Measurements from ENCODE around the gene RCN2.
A peak's percentile ranks its signal among the peaks of the same experiment; 100 is the strongest.
"Not testable (repeated sequence)": the region's sequence is repeated elsewhere in the genome, so short reads cannot be mapped to it uniquely, and the experiment has no call there.

RCN2 gene, protein sequence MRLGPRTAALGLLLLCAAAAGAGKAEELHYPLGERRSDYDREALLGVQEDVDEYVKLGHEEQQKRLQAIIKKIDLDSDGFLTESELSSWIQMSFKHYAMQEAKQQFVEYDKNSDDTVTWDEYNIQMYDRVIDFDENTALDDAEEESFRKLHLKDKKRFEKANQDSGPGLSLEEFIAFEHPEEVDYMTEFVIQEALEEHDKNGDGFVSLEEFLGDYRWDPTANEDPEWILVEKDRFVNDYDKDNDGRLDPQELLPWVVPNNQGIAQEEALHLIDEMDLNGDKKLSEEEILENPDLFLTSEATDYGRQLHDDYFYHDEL

DNA sequence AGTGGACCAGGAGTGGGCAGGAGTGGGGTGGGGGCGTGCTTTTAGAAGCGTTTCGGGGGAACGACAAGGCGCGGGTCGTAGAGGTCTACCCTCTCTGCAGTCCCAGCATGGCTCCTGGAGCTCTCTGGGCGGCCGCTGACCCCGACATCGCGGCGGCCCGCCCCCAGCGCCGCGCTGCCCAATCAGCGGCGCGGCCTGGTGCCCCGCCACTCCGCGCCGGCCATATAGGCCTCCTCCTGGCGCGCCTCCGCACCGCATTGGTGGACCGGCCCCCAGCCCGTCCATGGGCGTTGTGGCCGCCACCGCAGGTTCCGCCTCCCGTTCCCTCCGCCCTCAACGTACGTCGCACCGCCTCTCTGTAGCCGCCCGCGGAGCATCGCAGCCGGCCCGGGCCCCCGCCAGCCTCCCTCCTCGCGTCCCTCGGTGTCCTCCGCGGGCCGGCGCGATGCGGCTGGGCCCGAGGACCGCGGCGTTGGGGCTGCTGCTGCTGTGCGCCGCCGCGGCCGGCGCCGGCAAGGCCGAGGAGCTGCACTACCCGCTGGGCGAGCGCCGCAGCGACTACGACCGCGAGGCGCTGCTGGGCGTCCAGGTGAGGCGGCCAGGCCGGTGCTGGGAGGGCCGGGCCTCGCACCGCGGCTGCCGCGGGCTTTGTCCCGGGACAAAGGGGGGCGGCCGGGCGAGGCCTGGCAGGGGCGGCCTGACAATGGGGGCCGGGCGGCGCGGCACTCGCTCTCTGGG lies at the start of gene RCN2:
TSS of gene RCN2 (plus strand) at position 353 of the 738 bp plus-strand sequence. CDS start at position 446, 93 bp downstream.
- DNase-seq: peak; percentile 98

DNA sequence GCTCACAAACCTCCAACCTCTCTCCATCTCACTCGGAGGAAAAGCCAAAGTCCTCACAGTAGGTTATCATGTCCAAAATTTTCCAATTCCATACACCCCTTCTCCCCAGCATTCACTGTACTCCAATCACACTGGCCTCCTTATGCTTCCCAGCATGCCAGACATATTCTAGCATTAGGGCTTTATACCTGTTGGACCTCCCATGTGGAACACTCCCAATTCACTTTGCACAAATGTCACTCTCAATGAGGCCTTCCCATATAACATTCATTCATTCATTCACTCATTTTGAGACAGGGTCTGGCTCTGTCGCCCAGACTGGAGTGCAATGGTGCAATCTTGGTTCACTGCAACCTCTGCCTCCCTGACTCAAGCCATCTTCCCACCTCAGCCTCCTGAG lies 46.3 kb upstream of the RCN2 start:
- DNase-seq: no peak

DNA sequence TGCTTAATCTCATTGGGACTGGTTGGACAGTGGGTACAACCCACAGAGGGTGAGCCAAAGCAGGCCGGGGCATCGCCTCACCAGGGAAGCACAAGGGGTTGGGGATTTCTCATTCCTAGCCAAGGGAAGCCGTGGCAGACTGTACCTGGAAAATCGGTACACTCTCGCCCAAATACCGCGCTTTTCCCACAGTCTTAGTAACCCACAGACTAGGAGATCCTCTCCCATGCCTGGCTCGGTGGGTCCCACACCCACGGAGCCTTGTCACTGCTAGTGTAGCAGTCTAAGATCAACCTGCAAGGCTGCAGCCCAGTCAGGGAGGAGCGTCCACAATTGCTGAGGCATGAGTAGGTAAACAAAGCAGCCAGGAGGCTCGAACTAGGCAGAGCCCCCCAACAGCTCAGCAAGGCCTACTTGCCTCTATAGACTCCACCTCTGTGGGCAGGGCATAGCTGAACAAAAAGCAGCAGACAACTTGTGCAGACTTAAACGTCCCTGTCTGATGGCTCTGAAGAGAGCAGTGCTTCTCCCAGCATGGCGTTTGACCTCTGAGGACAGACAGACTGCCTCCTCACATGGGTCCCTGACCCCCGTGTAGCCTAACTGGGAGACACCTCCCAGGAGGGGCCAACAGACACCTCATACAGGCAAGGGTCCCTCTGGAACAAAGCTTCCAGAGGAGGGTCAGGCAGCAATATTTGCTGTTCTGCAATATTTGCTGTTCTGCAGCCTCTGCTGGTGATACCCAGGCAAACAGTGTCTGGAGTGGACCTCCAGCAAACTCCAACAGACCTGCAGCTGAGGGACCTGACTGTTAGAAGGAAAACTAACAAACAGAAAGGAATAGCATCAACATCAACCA lies 44.0 kb upstream of the RCN2 start:
- DNase-seq: not testable (repeated sequence)

DNA sequence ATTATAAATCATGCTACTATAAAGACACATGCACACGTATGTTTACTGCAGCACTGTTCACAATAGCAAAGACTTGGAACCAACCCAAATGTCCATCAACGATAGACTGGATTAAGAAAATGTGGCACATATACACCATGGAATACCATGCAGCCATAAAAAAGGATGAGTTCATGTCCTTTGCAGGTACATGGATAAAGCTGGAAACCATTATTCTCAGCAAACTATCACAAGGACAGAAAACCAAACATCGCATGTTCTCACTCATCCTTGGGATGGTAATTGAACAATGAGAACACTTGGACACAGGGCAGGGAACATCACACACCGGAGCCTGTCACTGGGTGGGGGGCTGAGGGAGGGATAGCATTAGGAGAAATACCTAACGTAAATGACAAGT lies 38.7 kb upstream of the RCN2 start:
- DNase-seq: not testable (repeated sequence)

DNA sequence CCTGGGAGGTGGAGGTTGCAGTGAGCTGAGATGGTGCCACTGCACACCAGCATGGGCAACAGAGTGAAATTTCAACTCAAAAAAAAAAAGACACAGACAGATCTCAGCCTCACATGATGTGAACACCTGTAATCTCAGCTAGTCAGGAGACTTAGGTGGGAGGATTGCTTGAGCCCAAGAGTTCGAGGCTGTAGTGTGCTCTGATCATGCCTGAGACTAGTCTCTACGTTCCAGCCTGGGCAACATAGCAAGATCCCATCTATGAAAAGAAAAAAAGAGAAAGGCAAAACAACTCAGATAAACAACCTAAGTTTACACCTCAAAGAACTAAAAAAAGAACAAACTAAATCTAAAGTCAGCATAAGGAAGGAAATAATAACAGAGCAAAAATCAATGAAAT lies 37.4 kb upstream of the RCN2 start:
- DNase-seq: no peak

DNA sequence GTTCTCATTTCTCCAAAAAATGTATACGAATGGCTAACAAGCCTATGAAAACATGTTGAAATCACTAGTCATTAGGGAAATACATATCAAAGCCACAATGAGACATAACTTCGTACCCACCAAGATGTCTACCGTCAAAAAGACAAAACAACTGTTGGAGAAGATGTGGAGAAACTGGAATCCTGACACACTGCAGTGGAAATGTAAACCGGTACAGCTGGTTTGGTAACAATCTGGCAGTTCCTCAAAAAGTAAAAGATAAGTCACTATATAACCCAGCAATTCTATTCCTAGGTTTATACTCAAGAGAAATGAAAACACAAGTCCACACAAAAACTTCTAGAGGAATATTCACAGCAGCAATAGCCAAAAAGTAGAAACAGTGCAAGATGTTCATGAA lies 33.4 kb upstream of the RCN2 start:
- no peak for DNase-seq

DNA sequence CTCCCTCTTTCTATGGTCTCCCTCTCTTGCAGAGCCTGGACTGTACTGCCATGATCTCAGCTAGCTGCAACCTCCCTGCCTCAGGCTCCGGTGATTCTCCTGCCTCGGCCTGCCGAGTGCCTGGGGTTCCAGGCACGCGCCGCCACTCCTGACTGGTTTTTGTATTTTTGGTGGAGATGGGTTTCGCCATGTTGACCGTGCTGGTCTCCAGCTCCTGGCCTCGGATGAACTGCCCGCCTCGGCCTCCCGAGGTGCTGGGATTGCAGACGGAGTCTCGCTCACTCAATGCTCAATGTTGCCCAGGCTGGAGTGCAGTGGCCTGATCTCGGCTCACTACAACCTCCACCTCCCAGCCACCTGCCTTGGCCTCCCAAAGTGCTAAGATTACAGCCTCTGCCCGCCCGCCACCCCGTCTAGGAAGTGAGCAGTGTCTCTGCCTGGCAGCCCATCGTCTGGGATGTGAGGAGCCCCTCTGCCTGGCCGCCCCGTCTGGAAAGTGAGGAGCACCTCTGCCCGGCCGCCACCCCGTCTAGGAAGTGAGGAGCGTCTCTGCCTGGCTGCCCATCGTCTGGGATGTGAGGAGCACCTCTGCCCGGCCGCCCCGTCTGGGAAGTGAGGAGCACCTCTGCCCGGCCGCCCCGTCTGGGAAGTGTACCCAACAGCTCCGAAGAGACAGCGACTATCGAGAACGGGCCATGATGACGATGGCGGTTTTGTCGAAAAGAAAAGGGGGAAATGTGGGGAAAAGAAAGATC lies 32.2 kb upstream of the RCN2 start:
- not testable (repeated sequence) for DNase-seq

DNA sequence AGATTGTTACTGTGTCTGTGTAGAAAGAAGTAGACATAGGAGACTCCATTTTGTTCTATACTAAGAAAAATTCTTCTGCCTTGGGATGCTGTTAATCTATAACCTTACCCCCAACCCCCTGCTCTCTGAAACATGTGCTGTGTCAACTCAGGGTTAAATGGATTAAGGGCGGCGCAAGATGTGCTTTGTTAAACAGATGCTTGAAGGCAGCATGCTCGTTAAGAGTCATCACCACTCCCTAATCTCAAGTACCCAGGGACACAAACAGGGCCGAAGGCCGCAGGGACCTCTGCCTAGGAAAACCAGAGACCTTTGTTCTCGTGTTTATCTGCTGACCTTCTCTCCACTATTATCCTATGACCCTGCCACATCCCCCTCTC lies 31.6 kb upstream of the RCN2 start:
- not testable (repeated sequence) for DNase-seq

- no peak for DNase-seq
Observed at GRCh38 chr15:76901965-76902364, 29.6 kb upstream of the RCN2 start.

- peak; percentile 72 for DNase-seq
Observed at GRCh38 chr15:76903251-76903681, 28.3 kb upstream of the RCN2 start.

- peak; percentile 75 for DNase-seq
Observed at GRCh38 chr15:76904461-76905012, 27.0 kb upstream of the RCN2 start.

DNA sequence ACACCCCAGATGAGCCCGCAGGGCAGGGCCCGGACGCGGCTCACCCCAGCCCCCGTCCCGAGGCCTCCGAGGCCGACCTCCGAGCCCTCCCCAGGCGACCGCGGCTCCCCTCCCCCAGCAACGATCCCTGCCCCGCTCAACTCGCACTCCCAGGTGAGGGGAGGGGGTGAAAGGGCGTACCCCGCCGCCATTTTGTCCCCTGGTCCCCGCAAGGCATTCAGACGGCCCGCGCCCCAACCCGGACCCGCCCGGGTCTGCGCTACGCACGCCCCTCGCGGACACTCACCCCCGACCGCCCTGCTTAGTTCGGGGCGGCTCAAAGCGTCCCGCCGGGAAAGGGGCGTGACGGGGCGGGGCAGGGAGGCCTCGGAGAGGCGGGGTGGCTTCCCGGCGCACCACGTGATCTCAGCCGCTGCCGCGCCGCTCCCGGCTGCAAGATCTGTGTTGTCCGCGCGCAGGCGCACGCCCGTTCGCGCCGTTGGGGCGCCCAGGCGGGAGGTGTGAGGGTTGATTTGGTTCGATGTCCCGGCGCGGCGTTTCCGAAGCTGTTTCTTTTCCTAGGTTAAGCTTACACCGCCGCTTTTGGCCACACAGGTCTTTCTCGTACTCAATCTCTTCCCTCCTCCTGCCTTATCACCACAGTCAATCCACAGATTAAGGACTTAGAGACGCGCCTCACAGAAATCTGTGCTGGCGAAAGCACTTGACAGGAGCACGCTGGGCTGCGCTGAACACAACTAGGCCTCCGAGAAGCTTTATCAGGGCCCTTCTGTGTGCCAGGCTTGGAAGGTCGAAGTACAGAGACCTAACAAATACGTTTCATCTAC lies 26.3 kb upstream of the RCN2 start, which contains the start of gene SCAPER:
TSS of gene SCAPER (minus strand) at position 328 of the 827 bp plus-strand sequence. CDS start 21,523 bp downstream, outside the sequence.
- peak; percentile 97 for DNase-seq

GRCh38 chr15:76905855-76906254 lies 25.7 kb upstream of the RCN2 start:
- DNase-seq: peak; percentile 82

- no peak for DNase-seq
Observed at GRCh38 chr15:76912430-76912829, 19.1 kb upstream of the RCN2 start.

- DNase-seq: no peak
Observed at GRCh38 chr15:76913737-76914136, 17.8 kb upstream of the RCN2 start.

GRCh38 chr15:76916369-76916768 lies 15.2 kb upstream of the RCN2 start:
- DNase-seq: no peak

DNA sequence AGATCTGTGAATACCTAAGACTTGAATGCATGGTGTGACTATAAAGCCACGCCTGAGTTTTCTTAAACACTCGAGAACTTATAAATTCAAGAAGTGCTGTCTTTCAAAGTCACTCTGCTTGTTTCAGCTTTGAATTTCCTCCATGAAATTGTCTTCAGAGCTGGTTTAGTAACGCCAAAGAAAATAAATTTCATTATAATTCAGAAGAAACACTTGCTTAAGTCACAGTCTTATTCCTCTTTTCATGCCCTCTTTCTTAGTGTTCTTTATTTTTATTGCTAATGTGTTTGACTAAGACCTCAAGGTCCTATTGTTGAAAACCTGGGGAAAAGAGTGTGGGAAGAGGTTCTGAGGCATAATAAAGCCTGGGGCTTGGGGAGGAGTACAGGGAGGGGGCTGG lies 3.3 kb upstream of the RCN2 start:
- no peak for DNase-seq

DNA sequence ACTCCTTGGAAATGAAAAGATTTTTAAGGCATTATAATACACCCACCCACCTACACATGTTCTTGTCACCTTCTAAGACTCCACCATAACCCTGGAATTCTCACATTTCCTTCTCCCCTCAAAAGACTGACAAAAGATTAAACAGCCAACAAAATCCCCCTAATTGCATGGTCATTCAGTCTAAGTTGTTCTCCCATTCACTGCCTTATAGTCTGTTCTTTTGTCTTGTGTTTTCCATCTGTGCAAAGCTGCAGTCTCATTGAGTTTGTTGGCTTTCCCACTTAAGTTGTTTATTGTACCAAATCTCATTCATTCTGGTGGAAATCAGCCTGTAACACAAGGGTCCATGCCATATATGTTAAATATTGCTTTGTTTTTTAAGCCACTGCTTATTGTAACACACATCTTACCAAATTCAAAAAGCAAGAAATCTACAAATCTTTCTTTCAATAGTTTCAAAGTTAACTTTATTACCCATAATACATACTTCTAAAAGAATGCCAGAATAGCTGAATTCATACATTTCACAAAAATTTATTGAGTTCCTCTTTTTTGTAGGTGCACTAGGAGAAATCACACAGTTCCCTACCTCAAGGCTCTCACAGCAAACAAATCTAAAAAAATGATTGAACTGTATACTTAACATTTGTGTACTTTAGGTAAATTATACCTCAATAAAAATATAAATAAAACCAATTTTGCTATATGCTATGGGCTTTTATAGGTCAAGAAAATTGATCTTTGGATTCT lies 2.4 kb upstream of the RCN2 start:
- DNase-seq: no peak

GRCh38 chr15:76930831-76931396 lies 635 bp upstream of the RCN2 start:
- peak; percentile 51 for DNase-seq

Measured in NCI-H82 (cell line).